ENCODE results near the gene SMIM28. TPM values are rescaled to one million over a fixed set of nuclear protein-coding genes. Genes with fewer than 3 reads are reported as not detected.

SMIM28 gene
- total RNA-seq, 1 donor from 2014 or later: not detected

DNA sequence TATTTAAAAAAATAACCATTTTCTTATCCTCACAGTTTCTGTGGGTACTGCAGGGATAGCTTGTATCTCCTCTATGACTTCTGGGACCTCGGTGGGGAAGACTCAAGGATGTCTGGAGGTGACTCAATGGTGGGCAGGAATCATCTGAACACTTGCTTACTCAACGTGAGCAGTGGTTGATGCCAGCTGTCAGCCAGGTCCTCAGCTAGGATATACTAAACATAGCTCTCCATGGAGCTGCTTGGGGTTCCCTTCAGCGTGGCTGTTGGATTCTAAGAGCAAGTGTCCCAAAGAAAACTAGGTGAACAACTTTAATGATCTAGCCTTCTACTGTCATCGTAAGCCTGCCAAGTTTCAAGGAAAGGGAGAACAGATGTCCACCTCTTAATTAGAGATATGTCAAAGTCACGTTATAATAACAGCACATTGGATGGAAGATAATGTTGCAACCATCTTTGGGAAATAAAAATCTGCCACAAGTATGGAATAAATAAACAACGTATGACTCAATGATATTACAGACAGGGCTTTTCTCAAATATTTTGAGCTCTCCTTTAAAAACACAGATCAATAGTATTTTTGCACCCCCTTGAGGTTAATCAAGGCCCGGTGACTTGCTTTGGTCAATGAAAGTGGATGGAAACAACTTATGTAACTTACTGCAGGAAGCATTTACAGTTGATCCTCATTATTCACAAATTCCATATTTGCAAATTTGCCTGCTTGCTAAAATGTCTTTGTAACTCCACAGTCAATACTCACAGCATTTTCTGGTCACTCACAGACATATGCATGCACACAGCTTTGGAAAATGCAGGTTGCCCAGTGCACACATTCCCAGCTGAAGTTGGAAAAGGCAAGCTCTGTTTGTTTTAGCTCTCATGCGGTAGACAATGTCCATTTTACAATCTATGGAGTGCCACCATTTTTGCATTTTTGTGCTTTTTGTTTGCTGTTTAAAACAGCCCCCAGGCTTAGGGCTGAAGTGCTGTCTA, 19.7 kb downstream of the SMIM28 start:
- H3K4me3 Mint-ChIP-seq: no peak overlapping the region
- TF ChIP-seq, protein P1, sequence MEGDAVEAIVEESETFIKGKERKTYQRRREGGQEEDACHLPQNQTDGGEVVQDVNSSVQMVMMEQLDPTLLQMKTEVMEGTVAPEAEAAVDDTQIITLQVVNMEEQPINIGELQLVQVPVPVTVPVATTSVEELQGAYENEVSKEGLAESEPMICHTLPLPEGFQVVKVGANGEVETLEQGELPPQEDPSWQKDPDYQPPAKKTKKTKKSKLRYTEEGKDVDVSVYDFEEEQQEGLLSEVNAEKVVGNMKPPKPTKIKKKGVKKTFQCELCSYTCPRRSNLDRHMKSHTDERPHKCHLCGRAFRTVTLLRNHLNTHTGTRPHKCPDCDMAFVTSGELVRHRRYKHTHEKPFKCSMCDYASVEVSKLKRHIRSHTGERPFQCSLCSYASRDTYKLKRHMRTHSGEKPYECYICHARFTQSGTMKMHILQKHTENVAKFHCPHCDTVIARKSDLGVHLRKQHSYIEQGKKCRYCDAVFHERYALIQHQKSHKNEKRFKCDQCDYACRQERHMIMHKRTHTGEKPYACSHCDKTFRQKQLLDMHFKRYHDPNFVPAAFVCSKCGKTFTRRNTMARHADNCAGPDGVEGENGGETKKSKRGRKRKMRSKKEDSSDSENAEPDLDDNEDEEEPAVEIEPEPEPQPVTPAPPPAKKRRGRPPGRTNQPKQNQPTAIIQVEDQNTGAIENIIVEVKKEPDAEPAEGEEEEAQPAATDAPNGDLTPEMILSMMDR (IDR thresholded peaks at IDR 0.05; ENCODE audit: unreplicated experiment): no peak
- no peak overlapping the region for H3K27ac Mint-ChIP-seq
- no peak for DNase-seq (ENCODE audit: low spot score in 2 of 2, unreplicated experiment in 2 of 2)
- no peaks in the 10 kb centered on the region for H3K36me3 Mint-ChIP-seq
- no peaks in the 10 kb centered on the region for H3K9me3 Mint-ChIP-seq
- no peaks in the 10 kb centered on the region for H3K27me3 Mint-ChIP-seq (ENCODE audit: low read depth)
- peaks cover 19% of the 10 kb centered on the region for H3K4me1 Mint-ChIP-seq

DNA sequence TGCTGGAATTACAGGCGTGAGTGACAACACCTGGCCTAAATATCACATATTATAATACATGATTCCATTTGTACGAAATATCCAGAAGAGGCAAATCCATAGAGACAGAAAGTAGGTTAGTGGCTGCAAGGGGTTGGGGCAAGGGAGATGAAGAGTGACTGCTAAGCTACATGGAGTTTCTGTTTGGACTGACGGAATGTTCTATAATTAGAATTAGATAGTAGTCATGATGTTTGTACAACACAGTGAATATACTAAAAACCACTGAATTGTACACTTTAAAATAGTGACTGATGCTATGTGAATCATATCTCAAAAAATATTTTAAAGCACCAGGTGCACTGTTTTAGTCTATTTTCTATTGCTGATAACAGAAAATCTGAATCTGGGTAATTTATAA, 22.6 kb downstream of the SMIM28 start:
- no peaks in the 10 kb centered on the region for H3K27me3 Mint-ChIP-seq (ENCODE audit: low read depth)
- no peak overlapping the region for H3K4me3 Mint-ChIP-seq

DNA sequence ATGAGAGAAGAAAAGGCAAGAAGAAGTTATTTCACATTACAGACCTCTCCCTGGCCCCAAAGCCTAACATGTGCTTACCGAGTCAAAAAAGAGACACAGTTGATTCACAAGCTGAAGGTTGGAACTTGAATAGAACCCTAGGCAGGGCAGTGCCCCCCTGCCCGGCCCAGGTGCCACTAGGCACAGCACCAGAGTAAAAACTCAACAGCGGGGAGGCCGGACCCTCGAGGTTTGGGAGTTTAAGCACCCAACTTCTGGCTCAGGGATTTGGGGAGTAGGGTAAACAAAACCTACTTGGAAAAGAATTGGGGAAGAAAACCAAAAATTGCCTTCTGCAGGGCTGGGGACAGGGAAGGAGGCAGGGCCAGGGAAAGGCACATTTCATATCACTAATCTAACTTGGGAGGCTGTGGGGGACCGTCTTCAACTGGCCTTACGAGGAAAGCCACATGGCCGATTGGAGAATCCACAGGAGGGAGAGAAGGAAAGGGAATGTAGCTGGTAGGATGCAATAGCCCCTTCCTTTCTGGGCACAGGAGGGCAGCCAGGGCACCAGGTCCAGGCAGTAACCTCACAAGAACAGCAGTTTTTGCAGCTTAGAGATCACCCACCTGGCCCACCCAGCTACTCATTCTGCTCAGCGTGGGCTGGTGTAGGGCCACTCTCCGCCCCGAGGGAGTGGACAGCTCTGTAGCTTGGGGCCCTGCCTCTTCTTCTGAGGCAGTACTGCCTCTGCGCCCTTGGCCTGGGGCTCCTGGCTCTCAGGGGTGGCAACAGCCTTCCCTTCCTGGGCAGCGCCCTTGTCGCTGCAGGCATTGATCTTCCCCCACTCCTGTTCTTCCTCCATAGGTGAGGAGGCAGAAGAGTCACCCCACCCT, 24.5 kb downstream of the SMIM28 start:
- H3K27me3 Mint-ChIP-seq (ENCODE audit: low read depth): no peaks in the 10 kb centered on the region
- peaks cover 26% of the 10 kb centered on the region for H3K4me1 Mint-ChIP-seq
- H3K36me3 Mint-ChIP-seq: peaks cover 8% of the 10 kb centered on the region
- TF ChIP-seq, protein P1 (IDR thresholded peaks at IDR 0.05; ENCODE audit: unreplicated experiment): no peak
- peak overlapping the region; percentile 19 for H3K27ac Mint-ChIP-seq
- peak overlapping the region; percentile 28 for H3K4me3 Mint-ChIP-seq
- H3K9me3 Mint-ChIP-seq: no peaks in the 10 kb centered on the region
- DNase-seq (ENCODE audit: low spot score in 2 of 2, unreplicated experiment in 2 of 2): no peak

More for the DNA sequence above, 22.6 kb downstream of the SMIM28 start:
- peaks cover 22% of the 10 kb centered on the region for H3K4me1 Mint-ChIP-seq
- H3K27ac Mint-ChIP-seq: no peak overlapping the region
- TF ChIP-seq, protein P1 (IDR thresholded peaks at IDR 0.05; ENCODE audit: unreplicated experiment): no peak
- no peaks in the 10 kb centered on the region for H3K9me3 Mint-ChIP-seq
- H3K36me3 Mint-ChIP-seq: no peaks in the 10 kb centered on the region
- DNase-seq (ENCODE audit: low spot score in 2 of 2, unreplicated experiment in 2 of 2): no peak

DNA sequence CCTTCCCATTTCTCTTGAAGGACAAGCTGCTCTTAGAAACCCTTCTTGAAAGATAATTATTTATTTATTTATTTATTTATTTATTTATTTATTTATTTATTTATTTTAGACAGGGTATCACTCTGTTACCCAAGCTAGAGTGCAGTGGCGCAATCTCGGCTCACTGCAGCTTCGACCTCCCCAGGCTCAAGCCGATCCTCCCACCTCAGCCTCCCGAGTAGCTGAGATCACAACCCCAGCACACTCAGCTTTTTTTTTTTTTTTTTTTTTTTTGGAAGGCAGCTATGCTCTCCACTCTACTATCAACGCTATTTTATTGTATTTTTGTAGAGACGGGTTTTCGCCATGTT, 25.1 kb downstream of the SMIM28 start:
- H3K4me1 Mint-ChIP-seq: peaks cover 20% of the 10 kb centered on the region
- DNase-seq (ENCODE audit: low spot score in 2 of 2, unreplicated experiment in 2 of 2): no peak
- TF ChIP-seq, protein P1 (IDR thresholded peaks at IDR 0.05; ENCODE audit: unreplicated experiment): no peak
- no peaks in the 10 kb centered on the region for H3K9me3 Mint-ChIP-seq
- H3K27ac Mint-ChIP-seq: no peak overlapping the region
- peak overlapping the region; percentile 76 for H3K4me3 Mint-ChIP-seq
- H3K36me3 Mint-ChIP-seq: peaks cover 13% of the 10 kb centered on the region
- no peaks in the 10 kb centered on the region for H3K27me3 Mint-ChIP-seq (ENCODE audit: low read depth)

DNA sequence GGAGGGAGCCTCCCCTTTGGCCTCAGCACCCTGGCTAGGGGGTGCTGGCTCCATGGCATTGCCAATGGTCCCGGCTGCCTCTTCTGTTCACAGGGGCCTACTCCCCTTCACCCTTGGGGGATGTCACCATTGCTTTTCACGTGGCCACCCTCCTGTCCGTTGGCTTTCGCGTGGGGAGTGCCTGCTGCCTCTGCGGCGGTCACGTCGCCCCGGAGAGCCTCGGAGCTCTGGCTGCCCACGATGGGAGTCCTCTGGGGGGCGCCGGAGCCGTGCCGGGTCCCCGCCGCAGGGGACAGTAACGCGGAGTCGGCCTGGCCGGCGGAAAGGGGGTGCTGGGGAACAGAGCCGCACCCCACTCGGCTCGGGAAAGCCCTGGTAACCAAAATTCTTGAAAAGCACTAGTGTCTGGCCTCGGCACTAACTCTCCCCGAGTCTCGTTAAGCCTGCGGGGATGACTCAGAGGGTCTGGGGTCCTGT, 25.7 kb downstream of the SMIM28 start:
- Mint-ChIP-seq H3K4me3 (peak overlapping the region; percentile 76), H3K27ac (peak overlapping the region; percentile 93), H3K36me3 (peaks cover 16% of the 10 kb centered on the region), H3K27me3 (ENCODE audit: low read depth) (no peaks in the 10 kb centered on the region), H3K4me1 (peaks cover 19% of the 10 kb centered on the region), H3K9me3 (no peaks in the 10 kb centered on the region)
- DNase-seq (ENCODE audit: low spot score in 2 of 2, unreplicated experiment in 2 of 2): peak in 1 of 2 experiments; percentile 58
- TF ChIP-seq, protein P1 (IDR thresholded peaks at IDR 0.05; ENCODE audit: unreplicated experiment): no peak

Measured in mesothelial cell of epicardium (in vitro differentiated cells).